PC-3 (cell line): ENCODE results near the gene CASS4. TPM values are rescaled to one million over a fixed set of nuclear protein-coding genes. Genes with fewer than 3 reads are reported as not detected.

Source experiments
- ATAC-seq: fragments of 200-7000 bp; cut with Tn5 transposase; 2 replicates; pipeline ENCODE4 v1.9.1; 2020; ENCODE audit warnings: mild to moderate bottlenecking, moderate library complexity
- BruUV-seq: library from RNA; stranded (reverse); fragments of 400-500 nt; replicated peaks from 2 replicates; lab custom pipeline; 2021; lab: Mats Ljungman, UMichigan
- CTCF ChIA-PET: fragments of 300-600 bp; sonication (Branson Sonifier 250); formaldehyde crosslinking; loops from one replicate; lab custom pipeline; 2022; ENCODE audit warnings: antibody characterized with exemption; lab: Charles Lee
- POLR2A ChIA-PET: fragments of 300-600 bp; sonication (Branson Sonifier 250); formaldehyde crosslinking; loops from one replicate; lab custom pipeline; 2022; ENCODE audit warnings: antibody characterized with exemption; ENCODE audit not compliant: unreplicated experiment; lab: Charles Lee
- DNase-seq: peaks from one replicate; pipeline ENCODE4 v3.0.0-alpha.2; 2015
- H2AFZ ChIP-seq: fragments of 300-600 bp; sonication (generic); 2 replicates; pipeline ENCODE4 v1.6.0; 2016; ENCODE audit warnings: antibody characterized with exemption, low read length
- H3F3A ChIP-seq: fragments of 300-600 bp; sonication (generic); one replicate; pipeline ENCODE4 v1.6.0; 2017; ENCODE audit warnings: antibody characterized with exemption, low read length, control low read depth, mild to moderate bottlenecking; ENCODE audit not compliant: unreplicated experiment
- H3K27ac ChIP-seq: fragments of 300-600 bp; sonication (generic); 2 replicates; pipeline ENCODE4 v1.5.1; 2016; ENCODE audit warnings: mild to moderate bottlenecking, low read length
- H3K27me3 ChIP-seq: fragments of 300-600 bp; sonication (generic); 2 replicates; pipeline ENCODE4 v1.6.1; 2016; ENCODE audit warnings: low read length, mixed read lengths
- H3K36me3 ChIP-seq: fragments of 300-600 bp; sonication (generic); 2 replicates; pipeline ENCODE4 v1.6.1; 2016; ENCODE audit warnings: low read depth, mixed run types, low read length, mixed read lengths
- H3K4me1 ChIP-seq: fragments of 300-600 bp; sonication (generic); 2 replicates; pipeline ENCODE4 v1.5.1; 2016; ENCODE audit warnings: low read length; ENCODE audit not compliant: insufficient read depth
- H3K4me2 ChIP-seq: fragments of 300-600 bp; sonication (generic); 2 replicates; pipeline ENCODE4 v1.6.0; 2016; ENCODE audit warnings: low read length
- H3K4me3 ChIP-seq: fragments of 300-600 bp; sonication (generic); 2 replicates; pipeline ENCODE4 v1.5.1; 2016; ENCODE audit warnings: mild to moderate bottlenecking, low read length, mixed read lengths
- H3K79me2 ChIP-seq: fragments of 300-600 bp; sonication (generic); 2 replicates; pipeline ENCODE4 v1.6.1; 2017; ENCODE audit warnings: low read length, mixed read lengths
- H3K9ac ChIP-seq: fragments of 300-600 bp; sonication (generic); 2 replicates; pipeline ENCODE4 v1.6.0; 2016; ENCODE audit warnings: mild to moderate bottlenecking, low read length
- H3K9me2 ChIP-seq: fragments of 300-600 bp; sonication (generic); replicated peaks from 2 replicates; pipeline ENCODE4 v1.6.1; 2016; ENCODE audit warnings: mixed run types, low read length, mixed read lengths
- H3K9me3 ChIP-seq: fragments of 300-600 bp; sonication (generic); 2 replicates; pipeline ENCODE4 v1.6.1; 2016; ENCODE audit warnings: low read length, mixed read lengths
- H4K20me1 ChIP-seq: fragments of 300-600 bp; sonication (generic); 2 replicates; pipeline ENCODE4 v1.6.1; 2016; ENCODE audit warnings: low read length, mixed read lengths
- EZH2 ChIP-seq: fragments of 300-600 bp; sonication (generic); IDR thresholded peaks from one replicate; pipeline ENCODE4 v1.6.1; 2017; ENCODE audit warnings: antibody characterized with exemption, mild to moderate bottlenecking, low read length; ENCODE audit not compliant: unreplicated experiment
- EZH2phosphoT487 ChIP-seq: fragments of 300-600 bp; sonication (generic); IDR thresholded peaks from 2 replicates; pipeline ENCODE4 v1.6.1; 2018; ENCODE audit warnings: mild to moderate bottlenecking, antibody characterized with exemption, low read length, borderline replicate concordance
- intact Hi-C: fragments of 100-400 bp; cut with micrococcal nuclease; formaldehyde crosslinking; loops from 2 replicates; pipeline ENCODE4 v1.9.0; 2023
- total RNA-seq: library from RNA; depleted of rRNA; stranded (reverse); fragments of >200 nt; gene quantifications from 2 replicates; pipeline ENCODE4 v1.2.3, GENCODE V29; 2014
- TF ChIP-seq, protein P1 (sequence below): fragments of 300-600 bp; sonication (generic); conservative IDR thresholded peaks from 2 replicates; pipeline ENCODE4 v1.5.1; 2017; ENCODE audit warnings: antibody characterized with exemption, low read depth, mild to moderate bottlenecking, low read length

CASS4 gene
- total RNA-seq, 1 experiment from 2014 or later, result 0.04 TPM

GRCh38 chr20:56368351-56369134, 43.5 kb upstream of the CASS4 start:
- Histone ChIP-seq H3K9me2 (no peaks in the 10 kb centered on the region), H3K36me3 (peaks cover 50% of the 10 kb centered on the region), H3F3A (no peaks in the 10 kb centered on the region), H3K27me3 (no peaks in the 10 kb centered on the region), H3K9me3 (no peaks in the 10 kb centered on the region), H3K9ac (no peak overlapping the region), H3K27ac (no peak overlapping the region), H2AFZ (no peak overlapping the region), H4K20me1 (peaks cover 22% of the 10 kb centered on the region), H3K4me2 (no peak overlapping the region), H3K4me1 (peaks cover 1% of the 10 kb centered on the region), H3K79me2 (peaks cover 23% of the 10 kb centered on the region), H3K4me3 (no peak overlapping the region)
- DNase-seq, result no peak
- BruUV-seq, result no TSS peak
- TF ChIP-seq EZH2phosphoT487 (no peak), EZH2 (no peak)
- TF ChIP-seq, protein P1, sequence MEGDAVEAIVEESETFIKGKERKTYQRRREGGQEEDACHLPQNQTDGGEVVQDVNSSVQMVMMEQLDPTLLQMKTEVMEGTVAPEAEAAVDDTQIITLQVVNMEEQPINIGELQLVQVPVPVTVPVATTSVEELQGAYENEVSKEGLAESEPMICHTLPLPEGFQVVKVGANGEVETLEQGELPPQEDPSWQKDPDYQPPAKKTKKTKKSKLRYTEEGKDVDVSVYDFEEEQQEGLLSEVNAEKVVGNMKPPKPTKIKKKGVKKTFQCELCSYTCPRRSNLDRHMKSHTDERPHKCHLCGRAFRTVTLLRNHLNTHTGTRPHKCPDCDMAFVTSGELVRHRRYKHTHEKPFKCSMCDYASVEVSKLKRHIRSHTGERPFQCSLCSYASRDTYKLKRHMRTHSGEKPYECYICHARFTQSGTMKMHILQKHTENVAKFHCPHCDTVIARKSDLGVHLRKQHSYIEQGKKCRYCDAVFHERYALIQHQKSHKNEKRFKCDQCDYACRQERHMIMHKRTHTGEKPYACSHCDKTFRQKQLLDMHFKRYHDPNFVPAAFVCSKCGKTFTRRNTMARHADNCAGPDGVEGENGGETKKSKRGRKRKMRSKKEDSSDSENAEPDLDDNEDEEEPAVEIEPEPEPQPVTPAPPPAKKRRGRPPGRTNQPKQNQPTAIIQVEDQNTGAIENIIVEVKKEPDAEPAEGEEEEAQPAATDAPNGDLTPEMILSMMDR, result no peak
- no peak for ATAC-seq
- ChIA-PET CTCF (no interaction called here), POLR2A (no interaction called here)
- intact Hi-C loops, result no loop called here

DNA sequence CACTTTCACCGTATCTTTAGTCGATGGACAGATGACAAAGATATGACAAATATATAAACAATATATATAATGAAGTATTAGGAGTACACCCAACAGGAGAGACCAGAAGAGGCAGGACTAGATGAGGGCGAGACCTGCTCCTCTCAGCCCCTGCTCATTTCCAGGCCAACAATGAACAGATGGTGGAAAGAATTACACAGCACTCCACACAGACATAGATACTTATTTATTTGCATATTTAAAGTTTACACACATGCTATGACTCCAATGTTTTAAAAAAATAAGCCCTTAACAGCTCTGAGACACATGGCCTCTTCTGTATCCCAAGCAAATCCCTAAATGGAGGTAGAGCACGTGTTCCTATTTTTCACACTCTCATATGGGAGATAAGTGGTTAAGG, 42.9 kb upstream of the CASS4 start:
- no peak overlapping the region for H2AFZ ChIP-seq
- ChIA-PET CTCF (no interaction called here), POLR2A (no interaction called here)
- H3K79me2 ChIP-seq, result peaks cover 28% of the 10 kb centered on the region
- BruUV-seq, result no TSS peak
- no peak overlapping the region for H3K4me2 ChIP-seq
- no peak overlapping the region for H3K9ac ChIP-seq
- peaks cover 6% of the 10 kb centered on the region for H3K4me1 ChIP-seq
- no peaks in the 10 kb centered on the region for H3F3A ChIP-seq
- H3K27me3 ChIP-seq, result no peaks in the 10 kb centered on the region
- H4K20me1 ChIP-seq, result peaks cover 24% of the 10 kb centered on the region
- H3K27ac ChIP-seq, result no peak overlapping the region
- H3K4me3 ChIP-seq, result no peak overlapping the region
- H3K36me3 ChIP-seq, result peaks cover 54% of the 10 kb centered on the region
- ATAC-seq (no peak), DNase-seq (no peak)
- H3K9me3 ChIP-seq, result no peaks in the 10 kb centered on the region
- intact Hi-C loops, result no loop called here
- no peaks in the 10 kb centered on the region for H3K9me2 ChIP-seq
- no peak for TF ChIP-seq EZH2
- TF ChIP-seq, protein P1, result no peak
- no peak for TF ChIP-seq EZH2phosphoT487

DNA sequence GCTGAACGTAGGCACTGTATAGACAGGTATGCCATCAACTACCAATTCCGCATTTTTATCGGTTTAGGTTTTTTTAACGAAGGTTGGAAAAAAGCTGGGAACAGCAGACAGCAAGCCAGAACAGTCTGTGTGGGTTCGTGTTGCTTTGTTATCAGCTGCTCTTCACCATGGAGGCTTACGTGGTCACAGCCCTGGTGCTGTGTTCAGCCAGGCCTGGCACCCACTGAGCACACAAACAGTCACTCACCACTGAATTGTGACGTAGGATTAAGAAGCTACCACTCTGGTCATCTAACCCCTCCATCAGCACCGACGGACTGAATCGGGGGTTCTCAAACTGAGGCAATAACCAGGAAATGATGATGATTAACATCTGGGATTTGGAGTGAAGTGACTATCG, 40.1 kb upstream of the CASS4 start:
- intact Hi-C loops, result no loop called here
- DNase-seq, result no peak
- TF ChIP-seq, protein P1, result no peak
- TF ChIP-seq EZH2phosphoT487 (no peak), EZH2 (no peak)
- Histone ChIP-seq H3K36me3 (peaks cover 77% of the 10 kb centered on the region), H2AFZ (no peak overlapping the region), H3K9me3 (no peaks in the 10 kb centered on the region), H3F3A (no peaks in the 10 kb centered on the region), H3K9ac (no peak overlapping the region), H3K4me1 (peaks cover 13% of the 10 kb centered on the region), H4K20me1 (peaks cover 33% of the 10 kb centered on the region), H3K27ac (no peak overlapping the region), H3K4me3 (no peak overlapping the region), H3K4me2 (no peak overlapping the region), H3K27me3 (no peaks in the 10 kb centered on the region), H3K79me2 (peaks cover 55% of the 10 kb centered on the region), H3K9me2 (no peaks in the 10 kb centered on the region)
- no peak for ATAC-seq
- BruUV-seq, result no TSS peak
- CTCF ChIA-PET, result no interaction called here
- POLR2A ChIA-PET, result no interaction called here
